Upper lobe of right lung (tissue), 1 donor: ENCODE results near the gene AHCYL1. TPM values are rescaled to one million over a fixed set of nuclear protein-coding genes. Genes with fewer than 3 reads are reported as not detected.

Experiments
- ATAC-seq: fragments of 200-7000 bp; cut with Tn5 transposase; one replicate; pipeline ENCODE4 v1.9.1; 2020; ENCODE audit warnings: mild to moderate bottlenecking, moderate library complexity
- DNase-seq: peaks from one replicate; pipeline ENCODE4 v3.0.0-alpha.2; 2020
- H3K27ac ChIP-seq: fragments of 200-600 bp; one replicate; pipeline ENCODE4 v1.8.0; 2022
- H3K27me3 ChIP-seq: fragments of 200-600 bp; one replicate; pipeline ENCODE4 v1.8.0; 2022; ENCODE audit warnings: mild to moderate bottlenecking
- H3K36me3 ChIP-seq: fragments of 200-600 bp; one replicate; pipeline ENCODE4 v1.8.0; 2022
- H3K4me1 ChIP-seq: fragments of 200-600 bp; one replicate; pipeline ENCODE4 v1.8.0; 2022
- H3K4me3 ChIP-seq: fragments of 200-600 bp; one replicate; pipeline ENCODE4 v1.8.0; 2022; ENCODE audit warnings: mild to moderate bottlenecking
- H3K9me3 ChIP-seq: fragments of 200-600 bp; one replicate; pipeline ENCODE4 v1.8.0; 2022
- CTCF ChIP-seq: fragments of 200-600 bp; IDR thresholded peaks from one replicate; pipeline ENCODE4 v1.8.0; 2022; ENCODE audit warnings: antibody characterized with exemption
- intact Hi-C: fragments of 100-400 bp; cut with DNase I; formaldehyde crosslinking; loops from one replicate; pipeline ENCODE4 v1.11.0; 2022
- total RNA-seq: library from RNA; stranded (reverse); fragmentation: NEBNext Ultra II Directional; extraction: Animal tissue kit (Norgen Biotek cat#: 25700); gene quantifications from one replicate; pipeline ENCODE4 v1.2.1, GENCODE V29; 2021
- donor health status: DM: no; HTN: yes; CAD: no; lungs with severe emphysema.

AHCYL1 gene
- total RNA-seq, 1 donor from 2014 or later, result 91.7 TPM

DNA sequence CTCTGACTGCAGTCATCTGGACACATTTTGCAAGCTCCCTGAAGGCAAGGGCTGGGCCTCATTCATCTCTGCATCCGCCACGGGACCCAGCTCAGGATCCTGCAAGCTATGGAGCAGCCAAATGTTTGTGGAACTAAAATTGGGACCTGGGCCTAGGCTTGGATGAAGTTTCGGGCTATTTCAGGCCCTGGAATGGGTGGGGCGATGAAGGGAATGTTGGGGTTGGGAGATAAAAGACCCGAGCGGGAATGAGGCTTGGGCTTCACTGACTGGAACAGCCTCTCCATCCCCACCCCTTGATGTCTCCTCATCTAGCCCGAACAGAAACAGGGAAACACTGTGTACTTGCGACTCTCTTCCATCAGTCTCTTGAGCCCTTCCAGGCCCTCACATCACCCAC lies 7.3 kb upstream of the AHCYL1 start:
- Histone ChIP-seq H3K9me3 (no peaks in the 10 kb centered on the region), H3K36me3 (no peaks in the 10 kb centered on the region), H3K27me3 (no peaks in the 10 kb centered on the region), H3K27ac (no peak overlapping the region), H3K4me1 (peaks cover 29% of the 10 kb centered on the region), H3K4me3 (no peak overlapping the region)
- intact Hi-C loops, result no loop called here
- no peak for DNase-seq
- no peak for TF ChIP-seq CTCF
- no peak for ATAC-seq

DNA sequence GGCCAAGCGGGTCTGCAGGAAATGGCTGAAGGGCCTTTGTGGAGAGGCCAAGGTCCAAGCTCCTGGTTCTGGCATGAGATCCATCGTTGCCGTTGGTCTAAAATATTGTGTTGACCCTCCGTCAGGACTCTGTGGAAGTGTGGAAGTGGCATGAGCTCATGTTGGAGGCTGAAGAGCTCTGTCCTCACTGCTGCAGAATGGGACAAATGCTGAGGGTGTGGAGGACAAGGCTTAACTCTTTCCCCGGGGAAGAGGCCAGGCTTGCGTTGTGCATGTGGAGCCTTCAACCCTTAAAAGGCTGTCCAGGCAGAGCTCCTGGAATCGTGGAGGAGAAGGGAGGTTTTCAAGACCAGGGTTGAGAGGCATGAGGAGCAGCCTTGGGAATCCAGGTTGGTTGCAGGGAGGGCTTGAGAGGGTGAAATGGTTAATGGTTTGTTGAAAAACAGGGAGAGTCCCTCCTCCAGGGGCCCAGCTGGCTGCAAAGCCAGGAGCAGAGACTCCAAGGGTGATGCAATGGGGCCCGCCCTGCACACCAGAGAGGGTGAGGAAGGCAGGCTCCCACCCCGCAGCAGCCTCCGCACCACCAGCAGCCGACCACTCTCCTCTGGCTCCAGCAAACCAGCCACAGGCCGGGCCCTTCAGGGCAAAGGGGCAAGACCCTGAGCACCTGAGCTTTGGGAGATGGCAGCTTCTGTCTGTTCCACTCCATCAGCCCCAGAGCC lies 6.7 kb upstream of the AHCYL1 start:
- no peak overlapping the region for H3K27ac ChIP-seq
- TF ChIP-seq CTCF, result no peak
- H3K27me3 ChIP-seq, result no peaks in the 10 kb centered on the region
- no peak overlapping the region for H3K4me3 ChIP-seq
- intact Hi-C loops, result no loop called here
- no peaks in the 10 kb centered on the region for H3K36me3 ChIP-seq
- no peaks in the 10 kb centered on the region for H3K9me3 ChIP-seq
- peaks cover 30% of the 10 kb centered on the region for H3K4me1 ChIP-seq
- DNase-seq (no peak), ATAC-seq (peak; percentile 45)

DNA sequence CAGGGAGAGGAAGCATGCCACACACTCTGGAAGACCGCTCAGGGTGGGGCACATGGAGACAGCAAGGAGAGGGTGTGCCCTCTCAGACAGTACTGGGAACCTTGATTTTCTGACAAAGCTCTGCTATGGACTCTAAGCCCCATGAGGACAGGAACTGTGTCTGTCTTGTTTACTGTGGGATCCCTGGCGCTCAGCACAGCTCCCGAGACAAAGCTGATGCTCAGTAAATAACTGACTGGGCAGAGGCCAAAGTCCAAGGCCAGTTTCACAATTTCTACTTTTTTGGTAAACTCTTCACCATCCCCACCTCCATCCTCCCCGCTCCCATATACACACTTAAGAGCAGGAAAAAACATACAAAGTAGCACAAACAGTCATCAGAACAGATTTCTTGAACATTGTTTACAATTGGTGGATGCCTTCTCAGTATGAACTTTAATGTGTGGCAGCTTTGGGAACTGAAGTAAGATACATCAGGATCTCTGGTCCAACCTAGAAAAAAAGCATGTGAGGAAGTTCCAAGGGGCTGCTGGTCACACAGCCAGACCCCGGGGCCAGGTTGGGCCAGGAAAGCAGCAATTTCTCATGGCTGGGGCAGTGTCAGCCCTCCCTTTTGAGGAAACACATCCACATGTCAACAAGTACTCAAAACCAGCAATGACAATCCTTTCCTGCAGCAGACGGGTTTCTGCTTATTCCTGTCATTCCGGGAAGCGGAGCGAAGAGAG lies 5.6 kb upstream of the AHCYL1 start:
- no peak for ATAC-seq
- peak overlapping the region; percentile 47 for H3K27ac ChIP-seq

DNA sequence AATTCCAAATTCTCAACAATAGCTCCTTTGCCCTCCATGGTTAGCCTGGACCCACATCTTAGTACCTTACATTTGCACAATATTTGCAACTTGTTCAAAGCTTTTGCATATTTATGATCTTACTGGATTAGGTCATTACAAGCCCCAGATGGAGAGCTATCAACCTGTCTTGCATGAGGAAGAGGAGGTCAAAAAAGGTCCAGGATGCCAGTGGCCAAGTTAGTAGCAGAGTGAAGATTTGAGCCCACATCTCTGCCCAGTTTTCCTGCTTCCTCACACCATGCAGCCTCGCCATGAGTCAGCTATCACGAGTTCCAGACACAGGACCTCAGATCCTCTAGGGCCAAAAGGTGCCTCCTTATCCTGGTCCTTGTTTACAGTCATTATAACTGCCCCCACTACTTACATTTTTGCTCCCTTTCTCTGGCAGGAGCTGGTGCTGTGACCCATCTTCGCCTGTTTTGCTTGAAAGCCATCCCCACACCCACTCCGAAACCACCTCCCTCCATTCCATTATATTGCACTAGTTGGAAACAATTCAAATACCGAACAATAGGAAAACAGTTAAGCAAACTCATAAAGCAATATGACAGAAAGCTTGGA lies 5.0 kb upstream of the AHCYL1 start:
- no peak for ATAC-seq
- no peaks in the 10 kb centered on the region for H3K9me3 ChIP-seq
- H3K4me3 ChIP-seq, result no peak overlapping the region
- peaks cover 46% of the 10 kb centered on the region for H3K4me1 ChIP-seq
- H3K27me3 ChIP-seq, result no peaks in the 10 kb centered on the region
- no peak for TF ChIP-seq CTCF
- H3K36me3 ChIP-seq, result no peaks in the 10 kb centered on the region
- DNase-seq, result no peak
- peak overlapping the region; percentile 47 for H3K27ac ChIP-seq
- intact Hi-C loops, result loop anchor here (5.0 kb wide), 1 partner anchor 202 kb away; no protein-coding TSS in a partner anchor

More for the DNA sequence above, 5.6 kb upstream of the AHCYL1 start:
- Histone ChIP-seq H3K27me3 (no peaks in the 10 kb centered on the region), H3K36me3 (no peaks in the 10 kb centered on the region), H3K4me3 (no peak overlapping the region), H3K9me3 (no peaks in the 10 kb centered on the region), H3K4me1 (peaks cover 41% of the 10 kb centered on the region)
- no peak for DNase-seq
- TF ChIP-seq CTCF, result no peak
- intact Hi-C loops, result no loop called here

DNA sequence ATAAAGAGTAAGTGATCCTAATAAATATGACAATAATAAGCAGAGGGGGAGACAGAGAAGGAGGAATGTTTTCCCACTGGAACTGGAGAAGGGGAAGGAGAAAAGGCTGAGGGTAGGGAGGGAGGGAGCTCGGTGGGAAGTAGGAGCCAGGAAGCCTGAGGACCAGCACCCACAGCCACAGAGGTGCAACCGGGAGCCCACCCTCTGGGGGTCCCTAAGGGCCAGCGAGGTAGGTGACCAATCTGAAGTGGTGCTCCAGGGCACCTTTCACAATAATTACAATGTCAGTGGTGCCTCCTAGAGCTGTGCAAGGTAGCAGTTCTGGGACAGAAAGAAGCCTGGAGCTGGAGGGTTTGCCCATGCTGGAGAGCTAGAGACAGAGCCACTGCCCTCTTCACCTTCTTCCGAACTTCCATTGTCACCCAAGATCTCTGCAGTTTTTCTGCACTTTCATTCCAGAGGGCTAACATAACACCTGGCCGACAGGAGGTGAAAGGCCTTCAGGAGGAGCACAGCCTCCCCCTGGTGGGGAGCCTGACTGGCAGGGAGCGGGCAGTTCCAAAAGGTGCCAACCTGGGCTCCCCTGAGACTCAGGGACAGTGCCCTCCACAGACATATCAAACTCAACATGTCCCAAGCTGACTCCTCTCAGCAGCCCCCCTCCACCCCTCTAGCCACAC lies 4.1 kb upstream of the AHCYL1 start:
- peak; percentile 44 for TF ChIP-seq CTCF
- peak; percentile 75 for DNase-seq
- H3K36me3 ChIP-seq, result no peaks in the 10 kb centered on the region
- H3K4me3 ChIP-seq, result no peak overlapping the region
- H3K9me3 ChIP-seq, result no peaks in the 10 kb centered on the region
- H3K4me1 ChIP-seq, result peaks cover 46% of the 10 kb centered on the region
- intact Hi-C loops, result loop anchor here (5.0 kb wide), 1 partner anchor 203 kb away; no protein-coding TSS in a partner anchor
- ATAC-seq, result peak; percentile 4
- no peaks in the 10 kb centered on the region for H3K27me3 ChIP-seq
- no peak overlapping the region for H3K27ac ChIP-seq
